HS-5 (cell line): ENCODE data around the gene CFLAR.
"Not testable (repeated sequence)": the region's sequence is repeated elsewhere in the genome, so short reads cannot be mapped to it uniquely, and the experiment has no call there.

Experiments
- DNase-seq: peaks from one replicate; pipeline ENCODE4 v3.0.0-alpha.2; 2012; ENCODE audit warnings: low read depth

CFLAR gene

DNA sequence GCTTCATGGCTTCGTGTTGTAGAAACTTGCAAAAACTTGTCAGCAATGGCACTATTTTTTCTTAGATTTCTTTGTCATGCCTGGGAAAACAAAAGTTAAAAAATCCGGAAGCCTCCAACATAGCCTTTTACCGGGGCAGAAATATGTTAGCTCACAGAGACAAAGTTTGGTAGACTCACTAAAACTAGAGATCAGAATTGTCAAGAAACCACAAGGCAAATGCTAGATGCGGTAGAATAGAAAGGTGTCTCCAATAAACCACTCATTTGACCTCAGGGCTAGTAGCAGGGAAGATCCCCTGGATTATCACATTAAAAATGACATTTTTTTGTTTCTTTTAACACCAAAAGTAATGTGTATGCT lies 67.4 kb downstream of the CFLAR start:
- DNase-seq = no peak

DNA sequence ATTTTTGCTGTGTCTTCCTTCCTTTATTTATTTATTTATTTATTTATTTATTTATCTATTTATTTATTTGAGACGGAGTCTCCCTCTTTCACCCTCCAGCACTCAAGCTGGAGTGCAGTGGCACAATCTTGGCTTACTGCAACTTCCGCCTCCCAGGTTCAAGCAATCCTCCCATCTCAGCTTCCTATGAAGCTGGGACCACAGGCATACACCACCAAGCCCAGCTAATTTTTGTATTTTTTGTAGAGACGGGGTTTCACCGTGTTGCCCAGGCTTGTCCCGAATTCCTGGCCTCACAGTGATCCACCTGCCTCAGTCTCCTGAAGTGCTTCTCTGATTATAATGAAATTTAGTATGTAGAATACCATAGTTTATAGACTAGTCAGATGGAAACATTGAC lies 67.9 kb downstream of the CFLAR start:
- DNase-seq = not testable (repeated sequence)

DNA sequence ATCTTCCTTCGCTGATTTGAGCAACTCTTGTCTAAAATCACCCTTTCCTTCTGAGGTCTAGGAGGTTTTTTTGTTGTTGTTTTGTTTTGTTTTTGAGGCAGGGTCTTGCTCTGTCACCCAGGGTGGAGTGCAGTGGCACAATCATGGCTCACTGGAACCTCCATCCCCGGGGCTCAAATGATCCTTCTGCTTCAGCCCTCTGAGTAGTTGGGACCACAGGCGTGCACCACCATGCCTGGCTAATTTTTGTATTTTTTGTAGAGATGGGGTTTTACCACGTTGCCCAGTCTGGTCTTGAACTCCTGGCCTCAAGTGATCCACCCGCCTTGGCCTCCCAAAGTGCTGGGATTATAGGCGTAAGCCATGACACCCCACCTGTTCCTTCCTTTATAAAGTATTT lies 68.3 kb downstream of the CFLAR start:
- not testable (repeated sequence) for DNase-seq

DNA sequence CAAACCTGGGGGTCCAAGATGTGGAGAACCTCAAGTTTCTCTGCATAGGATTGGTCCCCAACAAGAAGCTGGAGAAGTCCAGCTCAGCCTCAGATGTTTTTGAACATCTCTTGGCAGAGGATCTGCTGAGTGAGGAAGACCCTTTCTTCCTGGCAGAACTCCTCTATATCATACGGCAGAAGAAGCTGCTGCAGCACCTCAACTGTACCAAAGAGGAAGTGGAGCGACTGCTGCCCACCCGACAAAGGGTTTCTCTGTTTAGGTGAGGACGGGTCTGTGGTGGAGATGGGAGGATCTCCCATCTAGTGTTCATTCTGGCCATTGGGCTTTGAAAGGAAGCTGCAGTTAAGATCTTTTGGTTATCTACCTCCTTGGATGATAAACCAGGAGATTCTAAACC lies 69.9 kb downstream of the CFLAR start:
- no peak for DNase-seq

DNA sequence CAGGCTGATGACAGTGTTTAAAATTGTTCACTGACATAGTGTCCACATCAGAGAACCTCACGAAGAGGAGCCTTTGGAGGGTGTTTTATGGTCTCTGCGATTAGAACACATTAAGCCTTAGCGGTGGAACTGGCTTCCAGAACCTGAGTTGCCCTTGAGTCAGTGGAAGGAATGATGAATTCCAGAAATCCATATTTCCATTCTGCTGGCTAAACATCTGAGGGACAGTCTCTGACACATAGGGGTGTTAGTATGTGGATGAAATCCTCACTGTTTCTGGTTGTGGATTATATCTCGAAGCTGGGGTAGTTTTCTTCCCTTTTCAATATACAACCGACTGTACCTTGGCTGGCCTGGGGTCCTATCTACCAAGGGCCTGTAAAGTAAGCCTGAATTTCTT lies 71.0 kb downstream of the CFLAR start:
- DNase-seq = no peak

DNA sequence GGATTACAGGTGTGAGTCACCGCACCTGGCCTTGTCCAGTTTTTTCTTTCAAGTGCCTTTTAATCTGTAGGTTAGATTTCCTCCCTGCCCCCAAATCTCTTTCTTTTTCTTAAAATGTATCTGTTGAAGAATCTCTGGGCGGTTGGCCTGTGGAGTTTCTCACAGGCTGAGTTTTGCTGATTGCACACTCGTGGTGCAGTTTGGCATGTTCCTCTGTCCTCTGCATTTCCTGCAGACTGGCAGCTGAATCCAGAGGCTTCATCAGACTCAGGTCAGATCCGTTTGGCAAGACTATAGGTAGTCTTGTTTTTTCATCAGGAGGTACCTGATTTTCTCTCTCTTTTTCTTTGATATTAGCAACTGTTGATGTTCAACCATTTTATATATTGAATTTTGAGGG lies 72.5 kb downstream of the CFLAR start:
- DNase-seq = no peak

DNA sequence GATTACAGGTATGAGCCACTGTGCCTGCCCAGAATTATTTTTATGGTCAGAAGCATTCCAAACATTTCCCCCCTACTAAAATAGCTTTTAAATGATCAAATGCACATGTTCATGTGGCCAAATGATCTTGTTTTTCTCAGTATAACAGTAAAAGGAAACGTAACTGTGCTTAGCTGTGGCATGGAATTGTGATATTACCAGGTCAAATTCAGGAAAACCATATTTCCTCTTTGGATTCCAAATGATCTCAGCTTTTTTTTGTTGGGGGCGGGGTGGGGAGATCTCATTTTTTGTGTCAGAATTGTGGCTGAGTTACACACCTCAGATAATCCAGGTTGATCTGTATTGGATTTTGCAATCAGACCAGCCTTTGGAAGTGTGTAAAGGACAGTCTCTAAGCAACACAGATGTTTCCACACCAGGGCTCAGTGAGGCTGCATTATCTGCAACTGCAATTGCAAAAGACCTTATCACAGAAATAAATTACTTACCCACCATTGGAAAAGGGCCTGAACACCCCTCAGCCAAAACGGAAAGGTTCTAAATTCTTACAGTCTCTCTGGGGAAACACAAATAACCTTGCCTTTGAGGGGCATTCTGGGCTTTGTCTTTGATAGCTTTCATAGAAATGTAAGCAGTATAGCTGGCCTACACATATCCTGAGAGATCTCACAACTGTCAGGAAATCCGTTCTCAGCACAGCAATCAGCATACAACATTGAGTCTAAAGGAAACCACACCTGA lies 75.3 kb downstream of the CFLAR start:
- DNase-seq = no peak

DNA sequence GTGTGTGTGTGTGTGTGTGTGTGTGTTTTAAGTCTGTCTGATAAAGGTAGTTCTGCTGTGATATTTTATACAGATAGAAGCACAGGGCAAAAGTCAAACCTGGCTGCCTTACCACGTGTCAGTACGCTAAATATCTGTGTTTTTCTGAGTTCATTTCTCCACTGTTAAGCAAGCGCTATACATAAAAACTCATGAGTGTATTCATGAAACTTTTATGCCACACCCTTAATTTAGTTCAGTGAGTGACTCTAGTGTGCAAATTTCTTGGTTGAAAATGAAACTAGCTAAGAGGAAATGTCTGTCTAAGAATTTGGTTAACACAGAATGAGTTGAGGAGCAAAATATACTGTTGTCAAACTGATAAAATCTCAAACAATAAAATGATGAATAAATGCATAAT lies 78.1 kb downstream of the CFLAR start:
- no peak for DNase-seq

DNA sequence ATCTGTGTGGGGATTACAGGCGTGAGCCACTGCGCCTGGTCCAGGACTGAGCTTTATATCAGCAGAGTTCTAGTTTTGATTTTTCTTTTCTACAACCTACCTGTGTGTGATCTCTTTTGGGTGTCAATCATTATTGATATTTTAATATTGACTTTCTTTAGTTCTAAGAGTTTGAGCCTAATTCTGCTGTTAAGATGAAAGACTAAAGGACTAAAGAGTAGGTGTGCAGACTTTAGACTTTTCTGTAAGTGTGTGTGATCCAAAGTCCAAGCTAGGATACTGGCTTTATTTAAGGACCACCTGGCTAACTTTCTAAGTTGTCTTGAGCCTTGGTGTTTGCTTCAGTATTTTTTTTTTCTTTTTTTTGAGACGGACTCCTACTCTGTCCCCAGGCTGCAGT lies 79.4 kb downstream of the CFLAR start:
- DNase-seq = no peak

DNA sequence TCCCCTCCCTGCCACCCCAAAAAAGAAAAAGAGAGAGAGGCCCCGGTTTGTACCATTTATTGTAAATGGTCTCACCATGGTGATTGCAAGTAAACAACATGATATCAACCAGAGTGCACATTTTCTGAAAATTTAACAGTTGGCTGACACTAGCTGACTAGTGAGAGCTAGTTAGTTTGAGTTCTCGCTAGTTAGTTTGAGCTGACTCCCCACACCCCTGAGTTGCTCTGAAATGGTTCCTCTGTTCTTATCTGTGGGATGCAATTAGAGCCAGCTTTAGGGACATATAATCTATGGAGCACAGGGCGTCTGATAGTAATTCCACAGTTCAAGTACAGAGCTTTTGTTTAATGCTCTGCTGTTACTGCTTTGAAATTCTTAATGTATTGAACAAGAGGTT lies 80.0 kb downstream of the CFLAR start:
- no peak for DNase-seq

DNA sequence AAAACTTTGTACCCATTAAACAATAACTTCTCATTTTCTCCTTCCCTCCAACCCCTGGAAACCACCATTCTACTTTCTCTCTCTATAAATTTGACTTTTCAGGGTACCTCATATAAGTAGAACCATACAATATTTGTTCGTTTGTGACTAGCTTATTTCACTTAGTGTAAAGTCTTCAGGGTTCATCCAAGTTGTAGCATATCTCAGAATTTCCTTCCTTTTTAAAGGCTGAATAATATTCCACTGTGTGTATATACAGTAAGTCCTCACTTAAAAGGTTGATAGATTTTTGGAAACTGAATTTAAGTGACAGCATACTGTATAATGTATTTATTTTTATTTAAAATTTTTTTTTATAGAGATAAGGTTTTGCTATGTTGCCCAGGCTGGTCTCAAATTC lies 80.8 kb downstream of the CFLAR start:
- DNase-seq = no peak

DNA sequence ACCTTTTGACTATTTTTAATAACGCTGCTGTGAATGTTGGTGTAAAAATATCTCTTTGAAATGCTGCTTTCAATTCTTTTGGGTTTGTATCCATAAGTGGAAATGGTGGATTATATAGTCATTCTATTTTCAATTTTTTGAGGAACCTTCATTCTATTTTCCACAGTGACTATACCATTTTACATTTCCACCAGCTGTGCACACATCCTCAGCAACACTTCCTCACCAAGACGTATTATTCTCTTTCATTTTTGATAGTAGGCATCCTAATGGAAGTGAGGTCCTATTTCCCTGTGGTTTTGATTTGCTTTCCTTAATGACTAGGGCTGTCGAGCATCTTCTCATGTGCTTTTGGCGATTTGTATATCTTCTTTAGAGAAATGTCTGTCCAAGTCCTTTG lies 81.8 kb downstream of the CFLAR start:
- no peak for DNase-seq

DNA sequence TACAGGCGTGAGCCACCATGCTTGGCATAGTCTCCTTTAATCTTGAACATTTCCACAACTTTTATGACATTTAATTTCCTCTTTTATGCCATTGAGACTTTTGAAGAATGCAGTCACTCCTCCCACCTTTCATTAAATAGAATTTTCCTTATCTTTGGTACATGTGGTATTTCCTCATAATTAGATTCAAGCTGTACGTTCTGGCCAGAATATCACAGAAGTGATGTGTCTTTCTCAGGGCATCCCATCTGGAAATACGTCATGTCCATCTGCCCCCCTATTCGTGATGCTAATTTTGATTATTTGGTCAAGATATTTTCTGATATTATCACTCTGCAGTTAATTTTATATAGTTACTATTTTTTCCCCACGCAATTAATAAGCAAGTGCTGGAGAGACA lies 83.9 kb downstream of the CFLAR start:
- no peak for DNase-seq

DNA sequence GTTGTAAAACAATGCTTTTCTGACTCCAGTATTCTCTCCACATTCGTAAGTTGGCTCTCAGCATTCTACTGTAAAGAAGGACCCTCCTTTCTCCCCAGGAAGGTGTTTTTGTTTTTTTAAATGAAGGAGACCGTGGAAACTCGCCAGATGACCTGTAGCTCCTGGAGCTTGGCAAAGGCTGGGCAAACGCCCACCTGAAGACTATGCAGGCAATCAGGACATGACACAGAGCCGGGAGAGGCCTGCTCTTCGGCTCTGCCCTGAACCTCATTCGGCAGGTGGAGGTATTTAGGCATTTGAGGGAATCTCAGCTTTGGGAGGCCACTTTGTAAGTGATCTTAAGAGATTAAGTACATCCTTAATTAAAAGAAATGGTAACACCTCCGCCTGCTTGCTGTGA lies 84.4 kb downstream of the CFLAR start:
- no peak for DNase-seq

DNA sequence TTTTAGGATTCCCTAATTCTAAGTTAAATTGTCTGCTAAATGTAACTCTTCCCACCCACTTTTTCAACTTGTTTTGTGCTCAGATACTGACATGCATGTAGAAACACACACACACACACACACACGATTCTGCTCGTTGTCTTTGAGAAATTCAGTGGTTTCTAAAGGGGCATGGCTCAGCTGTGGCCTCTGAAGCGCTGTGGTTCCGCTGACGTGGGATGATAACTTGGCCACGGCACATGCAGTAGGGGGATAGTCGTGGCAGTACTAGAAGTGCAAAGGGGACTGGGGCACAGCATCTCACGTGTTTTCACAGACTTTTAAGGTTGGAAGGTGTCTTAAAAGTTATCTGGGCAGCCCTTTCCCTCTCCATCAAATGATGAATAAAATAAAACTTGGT lies 85.4 kb downstream of the CFLAR start:
- no peak for DNase-seq

DNA sequence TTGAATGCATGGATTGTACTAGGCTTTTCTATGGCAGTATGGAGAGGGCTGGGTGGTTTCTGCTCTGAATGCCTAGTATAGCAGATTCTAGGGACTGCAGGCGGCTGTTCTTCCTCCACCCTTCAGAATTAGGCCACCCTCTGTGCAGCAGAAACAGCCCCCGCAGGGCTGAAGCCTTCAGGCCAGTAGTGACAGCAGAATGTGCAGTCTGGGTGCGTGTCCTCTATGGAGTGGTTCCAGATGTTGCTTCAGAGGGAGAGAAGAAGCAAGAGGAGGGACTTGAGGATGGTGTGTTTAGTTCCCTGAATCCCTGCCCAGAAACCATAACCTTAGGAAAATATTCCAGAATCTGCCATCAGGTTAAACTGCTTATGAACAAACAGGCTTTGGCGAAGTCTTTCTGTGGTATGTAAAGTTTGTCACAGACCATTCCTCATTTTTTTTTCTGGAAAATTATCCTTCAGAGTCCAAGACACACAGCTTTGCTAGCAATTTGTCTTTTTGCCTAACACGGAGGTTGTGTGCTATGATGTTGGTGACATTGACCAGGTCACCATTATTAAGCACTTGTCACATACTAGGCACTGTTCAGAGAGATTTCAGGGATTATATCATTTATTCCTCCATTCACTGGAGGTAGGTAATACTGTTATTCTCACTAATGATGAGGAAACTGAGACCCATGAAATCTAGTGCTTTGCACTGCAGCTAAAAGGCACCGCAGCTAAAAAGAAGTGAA lies 88.1 kb downstream of the CFLAR start:
- DNase-seq = no peak

DNA sequence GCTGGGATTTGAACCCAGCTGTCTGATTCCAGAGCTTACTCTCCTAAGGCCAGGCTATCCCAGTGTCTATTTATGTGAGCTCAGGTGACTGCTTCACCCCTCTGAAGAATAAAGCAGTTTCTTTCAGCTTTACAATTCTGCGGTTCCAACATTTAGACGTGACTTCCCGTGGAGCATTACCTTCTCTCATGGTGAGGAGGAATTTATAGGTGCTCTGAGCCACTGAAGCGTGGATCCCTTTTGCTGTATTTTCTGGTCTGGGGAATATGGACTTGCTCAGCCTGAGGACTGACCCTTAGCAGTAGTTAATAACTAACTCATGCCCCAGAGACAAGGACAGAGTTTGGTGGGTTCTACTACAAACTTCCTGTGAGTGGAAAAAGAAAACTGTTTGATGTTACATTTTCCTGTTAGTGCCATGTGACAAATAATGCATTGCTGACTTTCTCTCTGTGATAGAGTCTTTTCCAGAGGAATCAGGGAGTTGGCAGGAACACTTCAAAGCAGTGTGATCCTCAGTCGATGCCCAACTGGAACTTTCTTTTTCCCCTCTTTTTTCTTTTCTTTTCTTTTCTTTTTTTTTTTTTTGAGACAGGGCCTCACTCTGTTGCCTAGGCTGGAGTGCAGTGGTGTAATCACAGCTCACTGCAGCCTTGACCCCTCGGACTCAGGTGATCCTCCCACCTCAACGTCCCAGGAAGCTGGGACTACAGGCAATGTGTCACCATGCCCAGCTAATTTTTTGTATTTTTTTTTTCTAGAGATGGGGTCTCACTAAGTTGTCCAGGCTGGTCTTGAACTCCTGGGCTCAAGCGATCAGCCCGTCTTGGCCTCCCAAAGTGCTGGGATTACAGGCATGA lies 88.9 kb downstream of the CFLAR start:
- no peak for DNase-seq

DNA sequence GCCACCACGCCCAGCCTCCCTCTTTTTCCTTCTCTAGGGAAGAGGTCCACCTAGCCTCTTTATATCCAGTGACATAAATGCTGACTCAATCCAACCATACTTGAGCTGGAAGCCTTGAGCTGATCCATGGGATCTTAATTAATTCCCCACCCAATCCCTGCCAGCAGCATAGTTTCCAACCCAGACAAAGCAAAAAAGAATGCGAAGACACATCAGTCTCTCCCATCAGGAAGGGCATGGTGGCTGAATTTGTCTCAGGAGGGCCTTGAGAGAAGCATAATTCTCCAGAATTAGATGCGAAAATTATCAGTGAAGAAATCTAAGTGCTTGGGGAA lies 89.5 kb downstream of the CFLAR start:
- DNase-seq = no peak

DNA sequence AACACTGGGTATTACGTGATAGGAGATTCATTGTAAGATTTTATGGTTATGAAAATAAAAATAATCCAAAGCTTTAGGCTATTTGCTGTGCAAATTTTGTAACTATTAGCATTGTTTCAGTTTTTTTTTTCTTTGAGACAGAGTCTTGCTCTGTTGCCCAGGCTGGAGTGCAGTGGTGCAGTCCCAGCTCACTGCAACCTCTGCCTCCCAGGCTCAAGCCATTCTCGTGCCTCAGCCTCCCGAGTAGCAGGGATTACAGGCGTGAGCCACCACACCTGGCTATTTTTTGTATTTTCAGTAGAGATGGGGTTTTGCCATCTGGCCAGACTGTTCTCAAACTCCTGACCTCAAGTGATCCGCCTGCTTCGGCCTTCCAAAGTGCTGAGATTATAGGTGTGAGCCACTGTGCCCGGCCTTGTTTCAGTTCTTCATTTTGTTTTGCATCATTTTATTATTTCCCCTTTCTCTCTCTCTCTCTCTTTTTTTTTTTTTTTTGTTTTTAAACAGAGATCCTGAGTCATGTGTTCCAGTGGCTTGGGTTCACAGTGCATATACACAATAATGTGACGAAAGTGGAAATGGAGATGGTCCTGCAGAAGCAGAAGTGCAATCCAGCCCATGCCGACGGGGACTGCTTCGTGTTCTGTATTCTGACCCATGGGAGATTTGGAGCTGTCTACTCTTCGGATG lies 92.7 kb downstream of the CFLAR start:
- DNase-seq = no peak

DNA sequence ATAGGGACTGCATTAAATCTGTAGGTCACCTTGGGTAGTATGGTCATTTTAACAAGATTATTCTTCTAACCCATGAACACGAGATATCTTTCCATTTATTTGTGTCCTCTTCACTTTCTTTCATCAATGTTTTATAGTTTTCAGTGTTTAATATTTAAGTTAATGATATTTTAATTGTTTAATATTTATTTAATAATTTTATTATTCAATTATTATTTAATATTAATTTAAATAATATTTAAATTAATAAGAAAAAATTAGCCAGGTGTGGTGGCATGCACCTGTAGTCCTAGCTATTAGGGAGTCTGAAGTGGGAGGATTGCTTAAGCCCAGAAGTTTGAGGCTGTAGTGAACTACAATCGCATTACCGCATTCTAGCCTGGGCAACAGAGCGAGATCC lies 100.0 kb downstream of the CFLAR start:
- no peak for DNase-seq

DNA sequence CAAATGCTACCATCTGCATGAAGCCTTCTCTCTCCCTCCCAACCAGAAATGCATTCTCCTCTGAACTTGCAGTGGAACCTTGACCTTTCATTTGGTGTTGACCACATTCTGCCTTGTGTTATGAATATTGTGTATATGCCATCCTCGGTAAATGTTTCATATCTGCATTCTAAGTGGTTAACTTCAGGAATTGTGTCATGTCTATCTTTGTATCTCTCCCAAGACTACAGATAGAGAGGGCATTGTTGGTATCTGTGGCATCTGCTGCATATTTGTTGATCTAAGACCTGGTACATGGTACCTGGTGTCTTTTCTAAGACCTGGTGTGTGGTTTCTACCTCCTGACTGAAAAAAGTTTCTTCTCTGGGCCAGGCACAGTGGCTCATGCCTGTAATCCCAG lies 101.0 kb downstream of the CFLAR start:
- DNase-seq = no peak

DNA sequence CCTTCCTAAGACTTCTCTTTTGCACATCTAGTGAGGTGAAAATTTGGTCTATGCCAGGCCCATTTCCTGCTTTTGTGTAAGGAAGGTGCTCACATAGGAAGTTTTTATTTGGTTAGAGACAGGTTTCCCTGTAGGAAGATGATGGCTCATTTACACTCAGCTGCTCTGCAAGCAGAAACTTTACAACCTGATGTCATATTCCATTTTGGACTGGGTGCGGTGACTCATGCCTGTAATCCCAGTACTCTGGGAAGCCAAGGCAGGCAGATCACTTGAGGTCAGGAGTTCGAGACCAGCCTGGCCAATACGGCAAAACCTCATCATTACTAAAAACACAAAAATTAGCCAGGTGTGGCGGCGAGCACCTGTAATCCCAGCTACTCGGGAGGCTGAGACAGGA lies 102.8 kb downstream of the CFLAR start:
- DNase-seq = no peak
